Subcutaneous abdominal adipose tissue (tissue), 5 donors: ENCODE results near the gene EIF2A.
"Not testable (repeated sequence)": the region's sequence is repeated elsewhere in the genome, so short reads cannot be mapped to it uniquely, and the experiment has no call there.

ENCODE experiments used
- H3K27ac ChIP-seq: one replicate; pipeline ENCODE4 v1.7.0; 2013; ENCODE audit warnings: low read depth, mild to moderate bottlenecking, inconsistent platforms, low read length, moderate library complexity
- H3K27me3 ChIP-seq, 5 donors: one replicate each; pipeline ENCODE4 v1.7.0; 2013; ENCODE audit warnings: low read length in 5 of 5, inconsistent platforms in 1 of 5; ENCODE audit not compliant: control insufficient read depth in 5 of 5, insufficient read depth in 4 of 5
- H3K36me3 ChIP-seq, 5 donors: one replicate each; pipeline ENCODE4 v1.7.0; 2013; ENCODE audit warnings: low read length in 5 of 5; ENCODE audit not compliant: control insufficient read depth in 5 of 5, insufficient read depth in 5 of 5
- H3K4me1 ChIP-seq, 5 donors: one replicate each; pipeline ENCODE4 v1.7.0; 2013; ENCODE audit warnings: low read length in 5 of 5, mild to moderate bottlenecking in 3 of 5, moderate library complexity in 1 of 5; ENCODE audit not compliant: control insufficient read depth in 5 of 5, insufficient read depth in 5 of 5
- H3K4me3 ChIP-seq, 5 donors: one replicate each; pipeline ENCODE4 v1.7.0; 2013; ENCODE audit warnings: low read length in 5 of 5, low read depth in 1 of 5
- H3K9ac ChIP-seq, 5 donors: one replicate each; pipeline ENCODE4 v1.7.0; 2013; ENCODE audit warnings: low read length in 5 of 5, mild to moderate bottlenecking in 4 of 5, moderate library complexity in 3 of 5
- H3K9me3 ChIP-seq, 5 donors: one replicate each; pipeline ENCODE4 v1.7.0; 2013; ENCODE audit warnings: low read length in 5 of 5; ENCODE audit not compliant: control insufficient read depth in 5 of 5
- donor health status: healthy.
- donor health status: healthy.
- donor health status: healthy.
- donor health status: healthy.
- donor health status: healthy.

EIF2A gene

GRCh38 chr3:150609988-150610387 is 63.4 kb downstream of the EIF2A start:
- Histone ChIP-seq H3K36me3 (peaks cover 0 to 12% (median 0%) of the 10 kb centered on the region in 5 donors), H3K27ac (no peak overlapping the region), H3K4me3 (no peak overlapping the region), H3K4me1 (peaks cover 0 to 8% (median 2%) of the 10 kb centered on the region in 5 donors), H3K27me3 (no peaks in the 10 kb centered on the region), H3K9me3 (no peaks in the 10 kb centered on the region), H3K9ac (no peak overlapping the region)

- H3K4me1 ChIP-seq, result peaks cover 0 to 8% (median 0%) of the 10 kb centered on the region in 5 donors
- H3K36me3 ChIP-seq, result peaks cover 0 to 12% (median 0%) of the 10 kb centered on the region in 5 donors
- H3K9ac ChIP-seq, result no peak overlapping the region
Observed at GRCh38 chr3:150610785-150611184, 64.2 kb downstream of the EIF2A start.

GRCh38 chr3:150611666-150612065 is 65.1 kb downstream of the EIF2A start:
- Histone ChIP-seq H3K27me3 (no peaks in the 10 kb centered on the region), H3K4me3 (no peak overlapping the region), H3K27ac (no peak overlapping the region), H3K4me1 (peaks cover 0 to 8% (median 0%) of the 10 kb centered on the region in 5 donors), H3K9ac (no peak overlapping the region), H3K36me3 (peaks cover 0 to 12% (median 0%) of the 10 kb centered on the region in 5 donors), H3K9me3 (no peaks in the 10 kb centered on the region)

More at GRCh38 chr3:150610785-150611184, 64.2 kb downstream of the EIF2A start:
- Histone ChIP-seq H3K27me3 (no peaks in the 10 kb centered on the region), H3K27ac (no peak overlapping the region), H3K9me3 (no peaks in the 10 kb centered on the region), H3K4me3 (no peak overlapping the region)

GRCh38 chr3:150612494-150612893 is 65.9 kb downstream of the EIF2A start:
- Histone ChIP-seq H3K9ac (no peak overlapping the region), H3K4me1 (peaks cover 0 to 4% (median 0%) of the 10 kb centered on the region in 5 donors), H3K36me3 (peaks cover 0 to 12% (median 0%) of the 10 kb centered on the region in 5 donors), H3K27me3 (no peaks in the 10 kb centered on the region), H3K4me3 (no peak overlapping the region), H3K9me3 (no peaks in the 10 kb centered on the region), H3K27ac (no peak overlapping the region)

GRCh38 chr3:150613034-150613433 is 66.4 kb downstream of the EIF2A start:
- Histone ChIP-seq H3K9me3 (no peaks in the 10 kb centered on the region), H3K4me1 (no peaks in the 10 kb centered on the region), H3K9ac (no peak overlapping the region), H3K4me3 (no peak overlapping the region), H3K27ac (no peak overlapping the region), H3K27me3 (no peaks in the 10 kb centered on the region), H3K36me3 (peaks cover 0 to 12% (median 0%) of the 10 kb centered on the region in 5 donors)

GRCh38 chr3:150613709-150614480 is 67.3 kb downstream of the EIF2A start:
- Histone ChIP-seq H3K27ac (no peak overlapping the region), H3K36me3 (peaks cover 0 to 12% (median 0%) of the 10 kb centered on the region in 5 donors), H3K9me3 (no peaks in the 10 kb centered on the region), H3K4me3 (no peak overlapping the region), H3K4me1 (no peaks in the 10 kb centered on the region), H3K27me3 (no peaks in the 10 kb centered on the region), H3K9ac (no peak overlapping the region)

- Histone ChIP-seq H3K9me3 (no peaks in the 10 kb centered on the region), H3K9ac (no peak overlapping the region), H3K27me3 (no peaks in the 10 kb centered on the region), H3K4me3 (no peak overlapping the region), H3K4me1 (no peaks in the 10 kb centered on the region), H3K27ac (no peak overlapping the region), H3K36me3 (peaks cover 0 to 10% (median 3%) of the 10 kb centered on the region in 5 donors)
Observed at GRCh38 chr3:150620002-150620689, 73.6 kb downstream of the EIF2A start.

- H3K27me3 ChIP-seq, H3K4me1 ChIP-seq, H3K9ac ChIP-seq, H3K27ac ChIP-seq, H3K4me3 ChIP-seq, H3K9me3 ChIP-seq: not testable (repeated sequence)
- H3K36me3 ChIP-seq, result peaks cover 18 to 32% (median 21%) of the 10 kb centered on the region in 5 donors
Observed at GRCh38 chr3:150622955-150623354, 76.4 kb downstream of the EIF2A start.

- no peak overlapping the region for H3K9ac ChIP-seq
- H3K27ac ChIP-seq, result no peak overlapping the region
- no peaks in the 10 kb centered on the region for H3K27me3 ChIP-seq
- H3K9me3 ChIP-seq, result no peaks in the 10 kb centered on the region
- H3K4me1 ChIP-seq, result no peaks in the 10 kb centered on the region
- peaks cover 18 to 32% (median 23%) of the 10 kb centered on the region in 5 donors for H3K36me3 ChIP-seq
- no peak overlapping the region for H3K4me3 ChIP-seq
Observed at GRCh38 chr3:150623945-150624344, 77.4 kb downstream of the EIF2A start.
